ENCODE results near the gene USP3.

DNA sequence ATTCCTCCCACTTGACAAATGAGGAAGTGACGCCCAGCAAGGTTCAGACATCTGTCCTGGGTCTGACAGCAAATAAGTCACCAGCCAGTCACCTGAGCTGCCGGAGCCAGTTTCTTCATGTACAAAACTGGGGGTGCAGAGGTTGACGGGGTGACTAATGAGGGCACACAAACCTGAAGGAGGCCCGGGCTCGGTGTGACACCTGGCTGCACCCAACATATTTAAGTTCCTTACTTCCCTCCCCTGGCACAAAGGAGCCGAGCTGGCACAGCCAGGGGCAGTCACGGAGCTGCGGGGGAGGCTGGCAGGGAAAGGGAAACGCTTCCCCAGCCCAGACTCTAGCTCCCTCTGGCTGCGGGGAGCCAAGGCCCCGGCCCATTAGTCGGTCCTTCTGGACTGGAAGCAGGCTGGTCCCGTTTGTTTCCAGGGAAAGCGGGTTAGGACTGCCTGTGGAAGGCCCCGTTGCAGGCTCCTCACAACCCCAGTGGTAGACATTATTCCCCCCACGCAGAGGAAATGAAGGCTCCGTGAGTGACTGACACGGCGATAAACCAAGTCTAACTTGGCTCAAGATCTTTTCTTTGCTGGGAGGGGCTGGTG is 95.1 kb downstream of the USP3 start:
- TF ChIP-seq, protein P1, sequence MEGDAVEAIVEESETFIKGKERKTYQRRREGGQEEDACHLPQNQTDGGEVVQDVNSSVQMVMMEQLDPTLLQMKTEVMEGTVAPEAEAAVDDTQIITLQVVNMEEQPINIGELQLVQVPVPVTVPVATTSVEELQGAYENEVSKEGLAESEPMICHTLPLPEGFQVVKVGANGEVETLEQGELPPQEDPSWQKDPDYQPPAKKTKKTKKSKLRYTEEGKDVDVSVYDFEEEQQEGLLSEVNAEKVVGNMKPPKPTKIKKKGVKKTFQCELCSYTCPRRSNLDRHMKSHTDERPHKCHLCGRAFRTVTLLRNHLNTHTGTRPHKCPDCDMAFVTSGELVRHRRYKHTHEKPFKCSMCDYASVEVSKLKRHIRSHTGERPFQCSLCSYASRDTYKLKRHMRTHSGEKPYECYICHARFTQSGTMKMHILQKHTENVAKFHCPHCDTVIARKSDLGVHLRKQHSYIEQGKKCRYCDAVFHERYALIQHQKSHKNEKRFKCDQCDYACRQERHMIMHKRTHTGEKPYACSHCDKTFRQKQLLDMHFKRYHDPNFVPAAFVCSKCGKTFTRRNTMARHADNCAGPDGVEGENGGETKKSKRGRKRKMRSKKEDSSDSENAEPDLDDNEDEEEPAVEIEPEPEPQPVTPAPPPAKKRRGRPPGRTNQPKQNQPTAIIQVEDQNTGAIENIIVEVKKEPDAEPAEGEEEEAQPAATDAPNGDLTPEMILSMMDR (conservative IDR thresholded peaks at IDR 0.05; ENCODE audit: low read length), result peak; percentile 51
- no peak for TF ChIP-seq EZH2phosphoT487 (IDR thresholded peaks at IDR 0.05; ENCODE audit: borderline replicate concordance)
